Testis (tissue), 2 donors: ENCODE measurements around the gene DZIP1.

Source experiments
- POLR2A ChIP-seq: fragments of 450-650 bp; IDR thresholded peaks from one replicate; pipeline ENCODE4 v1.6.1; 2017; ENCODE audit warnings: antibody characterized with exemption, mild to moderate bottlenecking, moderate library complexity
- TF ChIP-seq, protein P1 (sequence below), 3 experiments: fragments of 450-650 bp in 2 of 3; fragments of 200-600 bp in 1 of 3; sonication (generic) in 1 of 3; IDR thresholded peaks; one replicate each; pipeline ENCODE4 v1.5.1; 2016 to 2019; ENCODE audit warnings: antibody characterized with exemption in 3 of 3, mild to moderate bottlenecking in 2 of 3, moderate library complexity in 1 of 3

DNA sequence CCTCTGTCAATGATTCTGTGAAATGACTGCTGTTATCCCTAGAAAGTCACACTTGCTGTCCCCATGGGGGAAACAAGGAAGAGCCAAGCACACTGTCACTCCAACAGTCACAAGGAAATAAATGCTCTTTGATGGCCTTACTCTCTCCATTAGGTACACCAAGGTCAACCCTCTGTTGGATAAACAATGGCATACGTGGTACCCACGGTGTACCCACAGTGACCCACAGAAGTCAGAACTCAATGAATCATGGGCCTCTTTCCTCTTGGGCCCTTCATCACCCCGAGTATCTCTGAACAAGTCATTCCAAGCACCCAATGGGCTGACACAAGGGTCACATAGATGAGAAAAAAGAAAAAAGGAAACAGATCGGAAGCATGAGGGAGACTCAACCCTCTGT is 15.4 kb downstream of the DZIP1 start:
- TF ChIP-seq, protein P1, sequence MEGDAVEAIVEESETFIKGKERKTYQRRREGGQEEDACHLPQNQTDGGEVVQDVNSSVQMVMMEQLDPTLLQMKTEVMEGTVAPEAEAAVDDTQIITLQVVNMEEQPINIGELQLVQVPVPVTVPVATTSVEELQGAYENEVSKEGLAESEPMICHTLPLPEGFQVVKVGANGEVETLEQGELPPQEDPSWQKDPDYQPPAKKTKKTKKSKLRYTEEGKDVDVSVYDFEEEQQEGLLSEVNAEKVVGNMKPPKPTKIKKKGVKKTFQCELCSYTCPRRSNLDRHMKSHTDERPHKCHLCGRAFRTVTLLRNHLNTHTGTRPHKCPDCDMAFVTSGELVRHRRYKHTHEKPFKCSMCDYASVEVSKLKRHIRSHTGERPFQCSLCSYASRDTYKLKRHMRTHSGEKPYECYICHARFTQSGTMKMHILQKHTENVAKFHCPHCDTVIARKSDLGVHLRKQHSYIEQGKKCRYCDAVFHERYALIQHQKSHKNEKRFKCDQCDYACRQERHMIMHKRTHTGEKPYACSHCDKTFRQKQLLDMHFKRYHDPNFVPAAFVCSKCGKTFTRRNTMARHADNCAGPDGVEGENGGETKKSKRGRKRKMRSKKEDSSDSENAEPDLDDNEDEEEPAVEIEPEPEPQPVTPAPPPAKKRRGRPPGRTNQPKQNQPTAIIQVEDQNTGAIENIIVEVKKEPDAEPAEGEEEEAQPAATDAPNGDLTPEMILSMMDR (IDR thresholded peaks at IDR 0.05): no peak
- no peak for TF ChIP-seq POLR2A
